Measurements from ENCODE around the gene ST8SIA5. TPM values are rescaled to one million over a fixed set of nuclear protein-coding genes. Genes with fewer than 3 reads are reported as not detected.
"Not testable (repeated sequence)": the region's sequence is repeated elsewhere in the genome, so short reads cannot be mapped to it uniquely, and the experiment has no call there.

The ST8SIA5 gene, protein sequence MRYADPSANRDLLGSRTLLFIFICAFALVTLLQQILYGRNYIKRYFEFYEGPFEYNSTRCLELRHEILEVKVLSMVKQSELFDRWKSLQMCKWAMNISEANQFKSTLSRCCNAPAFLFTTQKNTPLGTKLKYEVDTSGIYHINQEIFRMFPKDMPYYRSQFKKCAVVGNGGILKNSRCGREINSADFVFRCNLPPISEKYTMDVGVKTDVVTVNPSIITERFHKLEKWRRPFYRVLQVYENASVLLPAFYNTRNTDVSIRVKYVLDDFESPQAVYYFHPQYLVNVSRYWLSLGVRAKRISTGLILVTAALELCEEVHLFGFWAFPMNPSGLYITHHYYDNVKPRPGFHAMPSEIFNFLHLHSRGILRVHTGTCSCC
- total RNA-seq (10 to 100 TPM in 3 of 4 donors, 1 to 10 TPM in 1; 3.4 to 16.0 (median 11.3) TPM), polyA plus RNA-seq (8.4 TPM)
- long read RNA-seq, donor 1, full-length matches to known transcripts = 25 of 32 reads
- long read RNA-seq, donor 1, partial matches to known transcripts = 0 of 32 reads
- long read RNA-seq, donor 1, other reads (novel, unspliced or antisense) = 7 of 32 reads
- long read RNA-seq, donor 2, transcript ST8SIA5-201 (7 exons, 2,716 nt) = major isoform, 8 of 10 reads
- long read RNA-seq, donor 2, partial matches to known transcripts = 0 of 10 reads
- long read RNA-seq, donor 2, other reads (novel, unspliced or antisense) = 1 of 10 reads
- long read RNA-seq, donor 3, partial matches to known transcripts = 0 of 9 reads
- long read RNA-seq, donor 3, other reads (novel, unspliced or antisense) = 5 of 9 reads
- long read RNA-seq, donor 4, full-length matches to known transcripts = 17 of 21 reads
- long read RNA-seq, donor 4, partial matches to known transcripts = 0 of 21 reads
- long read RNA-seq, donor 4, other reads (novel, unspliced or antisense) = 4 of 21 reads

DNA sequence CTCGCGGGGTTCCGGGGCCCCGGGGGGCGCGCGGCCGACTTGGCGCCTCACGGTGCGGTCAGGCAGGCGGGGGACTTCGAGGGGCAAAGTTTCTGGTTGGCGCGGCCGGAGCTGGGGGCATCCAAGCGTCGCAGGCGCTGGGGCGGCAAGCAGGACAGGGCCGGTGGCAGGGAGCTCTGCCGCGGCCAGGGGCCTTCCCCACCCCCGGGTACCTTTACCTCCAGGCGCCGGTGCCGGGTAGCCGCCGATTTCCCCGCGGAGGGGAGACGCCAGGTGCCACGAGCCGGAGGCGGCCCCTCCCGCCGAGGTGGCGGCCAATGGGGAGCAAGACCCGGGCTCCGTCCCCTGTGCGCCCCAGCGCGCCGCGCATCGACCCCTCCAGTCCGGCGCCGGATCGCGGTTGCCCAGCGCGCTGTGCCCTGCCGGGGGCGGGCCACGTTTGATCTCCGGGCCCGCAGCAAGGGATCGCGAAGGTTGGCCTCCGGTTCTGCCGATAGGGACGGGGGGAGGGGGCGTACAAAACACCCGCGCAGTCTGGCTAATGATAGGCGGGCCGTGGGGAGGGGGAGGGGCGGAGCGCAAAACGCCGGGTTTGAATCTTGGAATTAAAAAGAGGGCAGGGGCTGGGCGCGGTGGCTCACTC, at the start of gene ST8SIA5:
TSS of gene ST8SIA5 (minus strand) at position 495 of the 643 bp plus-strand sequence. CDS start 545 bp downstream, outside the sequence.
- 1% methylated on average over 74 of the region's 74 CpGs for WGBS
- Histone ChIP-seq H3K4me3 (ENCODE audit: low read length) (peak within 1 kb of the TSS; percentile 34), H3K27me3 (ENCODE audit: control insufficient read depth, insufficient read depth) (no peaks in the 10 kb centered on the region), H3K27ac (ENCODE audit: low read length) (peak within 1 kb of the TSS; percentile 88), H3K9me3 (ENCODE audit: control insufficient read depth, low read length) (no peaks in the 10 kb centered on the region), H3K4me1 (ENCODE audit: control insufficient read depth, insufficient read depth, low read length) (no peaks in the 10 kb centered on the region)
- ATAC-seq (peak; percentile 46 to 51), DNase-seq (peak in 2 of 3 donors; percentile 63 to 73)
- intact Hi-C loops (cut with DNase I) = no loop called here

DNA sequence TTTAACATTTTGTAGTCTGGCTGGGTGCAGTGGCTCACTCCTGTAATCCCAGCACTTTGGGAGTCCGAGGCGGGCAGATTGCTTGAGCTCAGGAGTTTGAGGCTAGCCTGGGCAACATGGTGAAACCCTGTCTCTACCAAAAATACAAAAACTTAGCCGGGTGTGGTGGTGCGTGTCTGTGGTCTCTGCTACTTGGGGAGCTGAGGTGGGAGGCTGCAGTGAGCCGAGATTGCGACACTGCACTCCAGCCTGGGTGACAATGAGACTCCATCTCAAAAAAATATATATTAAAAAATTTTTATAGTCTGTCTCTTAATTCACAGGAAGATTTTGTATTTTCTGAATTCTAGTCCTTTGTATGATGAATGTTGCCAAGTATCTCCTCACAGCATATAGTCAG, 39.1 kb upstream of the ST8SIA5 start:
- H3K4me1 ChIP-seq (ENCODE audit: control insufficient read depth, insufficient read depth, low read length); H3K27ac ChIP-seq (ENCODE audit: low read length); DNase-seq; intact Hi-C loops (cut with DNase I); H3K27me3 ChIP-seq (ENCODE audit: control insufficient read depth, insufficient read depth); H3K9me3 ChIP-seq (ENCODE audit: control insufficient read depth, low read length); H3K4me3 ChIP-seq (ENCODE audit: low read length); ATAC-seq: not testable (repeated sequence)
- WGBS = 96% methylated on average over 6 of the region's 6 CpGs

DNA sequence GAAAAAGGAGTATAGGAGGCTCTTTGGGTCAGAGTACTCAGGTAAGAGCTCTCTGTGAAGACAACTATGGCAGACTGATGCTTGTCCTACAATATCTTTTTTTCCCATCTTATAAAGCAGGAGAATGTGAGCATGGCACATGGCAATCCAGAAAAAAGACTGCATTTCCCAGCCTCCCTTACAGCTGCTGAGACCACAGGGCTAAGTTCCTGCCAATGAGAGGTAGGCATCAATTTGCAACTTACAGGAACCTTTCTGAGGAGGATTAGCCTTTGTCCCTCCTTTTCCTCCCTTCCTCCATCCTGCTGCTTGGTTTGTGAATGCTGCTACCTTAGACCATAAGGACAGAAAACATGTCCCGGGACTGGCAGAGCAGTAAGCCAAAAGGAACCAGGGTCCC, 37.8 kb upstream of the ST8SIA5 start:
- intact Hi-C loops (cut with DNase I) = no loop called here
- ATAC-seq = no peak

GRCh38 chr18:46793565-46793964, 36.7 kb upstream of the ST8SIA5 start:
- Histone ChIP-seq H3K27ac (ENCODE audit: low read length) (no peak overlapping the region), H3K4me1 (ENCODE audit: control insufficient read depth, insufficient read depth, low read length) (no peaks in the 10 kb centered on the region), H3K4me3 (ENCODE audit: low read length) (no peak overlapping the region), H3K9me3 (ENCODE audit: control insufficient read depth, low read length) (no peaks in the 10 kb centered on the region), H3K27me3 (ENCODE audit: control insufficient read depth, insufficient read depth) (no peaks in the 10 kb centered on the region)
- 70% methylated on average over 3 of the region's 3 CpGs for WGBS
- intact Hi-C loops (cut with DNase I) = no loop called here
- DNase-seq (no peak), ATAC-seq (no peak)

More for the DNA sequence above, 37.8 kb upstream of the ST8SIA5 start:
- 76% methylated on average over 1 of the region's 1 CpG for WGBS
- H3K27ac ChIP-seq (ENCODE audit: low read length) = no peak overlapping the region
- no peak overlapping the region for H3K4me3 ChIP-seq (ENCODE audit: low read length)
- DNase-seq = no peak
- no peaks in the 10 kb centered on the region for H3K27me3 ChIP-seq (ENCODE audit: control insufficient read depth, insufficient read depth)
- H3K9me3 ChIP-seq (ENCODE audit: control insufficient read depth, low read length) = no peaks in the 10 kb centered on the region
- H3K4me1 ChIP-seq (ENCODE audit: control insufficient read depth, insufficient read depth, low read length) = no peaks in the 10 kb centered on the region

DNA sequence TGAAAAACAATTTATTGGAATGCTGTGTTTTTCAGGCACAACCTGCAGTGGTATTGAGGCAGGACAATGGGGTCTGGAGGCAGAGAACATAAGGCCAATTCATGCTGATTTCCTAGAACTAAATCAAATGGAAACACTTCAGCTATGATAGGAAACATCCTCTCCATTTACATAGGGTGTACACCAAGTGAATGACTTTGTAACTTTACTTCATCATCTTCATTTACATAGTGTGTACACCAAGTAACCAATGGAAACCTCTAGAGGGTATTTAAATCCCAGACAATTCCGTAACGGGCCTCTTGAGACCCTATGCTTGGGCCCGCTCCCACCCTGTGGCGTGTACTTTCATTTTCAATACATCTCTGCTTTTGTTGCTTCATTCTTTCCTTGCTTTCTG, 32.2 kb upstream of the ST8SIA5 start:
- ATAC-seq (no peak), DNase-seq (no peak)
- intact Hi-C loops (cut with DNase I) = no loop called here
- 94% methylated on average over 4 of the region's 4 CpGs for WGBS
- no peak overlapping the region for H3K4me3 ChIP-seq (ENCODE audit: low read length)
- H3K27ac ChIP-seq (ENCODE audit: low read length) = no peak overlapping the region
- H3K27me3 ChIP-seq (ENCODE audit: control insufficient read depth, insufficient read depth) = no peaks in the 10 kb centered on the region
- no peaks in the 10 kb centered on the region for H3K9me3 ChIP-seq (ENCODE audit: control insufficient read depth, low read length)
- no peaks in the 10 kb centered on the region for H3K4me1 ChIP-seq (ENCODE audit: control insufficient read depth, insufficient read depth, low read length)

DNA sequence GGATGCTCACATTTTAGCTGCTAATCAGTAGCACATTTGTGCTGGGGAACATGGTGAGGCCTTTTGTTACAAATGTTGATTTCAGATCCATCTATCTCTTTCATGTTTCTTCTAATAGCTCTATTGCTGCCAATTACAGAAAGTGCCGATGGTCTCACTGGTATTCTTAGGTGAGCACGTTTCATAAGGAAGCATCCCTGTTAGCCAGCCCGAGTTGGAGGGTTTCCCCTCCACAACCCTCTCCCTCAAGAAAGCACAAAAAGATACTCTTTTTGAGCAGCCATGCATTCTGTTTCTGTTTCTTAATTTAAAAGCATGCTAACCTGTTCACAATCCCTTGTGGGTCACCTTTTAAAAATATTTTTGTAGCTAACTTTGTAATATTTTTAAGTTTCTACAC, 30.8 kb upstream of the ST8SIA5 start:
- Histone ChIP-seq H3K9me3 (ENCODE audit: control insufficient read depth, low read length) (no peaks in the 10 kb centered on the region), H3K27me3 (ENCODE audit: control insufficient read depth, insufficient read depth) (no peaks in the 10 kb centered on the region), H3K4me3 (ENCODE audit: low read length) (no peak overlapping the region), H3K27ac (ENCODE audit: low read length) (no peak overlapping the region), H3K4me1 (ENCODE audit: control insufficient read depth, insufficient read depth, low read length) (no peaks in the 10 kb centered on the region)
- 80% methylated on average over 3 of the region's 3 CpGs for WGBS
- intact Hi-C loops (cut with DNase I) = no loop called here
- no peak for ATAC-seq
- DNase-seq = no peak

- intact Hi-C loops (cut with DNase I) = no loop called here
- WGBS = 61% methylated on average over 5 of the region's 5 CpGs
These were observed 15.5 kb upstream of the ST8SIA5 start for GRCh38 chr18:46772357-46772756.

GRCh38 chr18:46771141-46771540, 14.3 kb upstream of the ST8SIA5 start:
- no peak for DNase-seq
- no peak overlapping the region for H3K27ac ChIP-seq (ENCODE audit: low read length)
- no peak for ATAC-seq
- H3K4me3 ChIP-seq (ENCODE audit: low read length) = no peak overlapping the region
- intact Hi-C loops (cut with DNase I) = no loop called here
- no peaks in the 10 kb centered on the region for H3K27me3 ChIP-seq (ENCODE audit: control insufficient read depth, insufficient read depth)
- H3K4me1 ChIP-seq (ENCODE audit: control insufficient read depth, insufficient read depth, low read length) = peaks cover 5% of the 10 kb centered on the region
- 33% methylated on average over 3 of the region's 3 CpGs for WGBS
- no peaks in the 10 kb centered on the region for H3K9me3 ChIP-seq (ENCODE audit: control insufficient read depth, low read length)

More at GRCh38 chr18:46772357-46772756, 15.5 kb upstream of the ST8SIA5 start:
- DNase-seq (no peak), ATAC-seq (no peak)
- Histone ChIP-seq H3K4me1 (ENCODE audit: control insufficient read depth, insufficient read depth, low read length) (peaks cover 5% of the 10 kb centered on the region), H3K9me3 (ENCODE audit: control insufficient read depth, low read length) (no peaks in the 10 kb centered on the region), H3K4me3 (ENCODE audit: low read length) (no peak overlapping the region), H3K27me3 (ENCODE audit: control insufficient read depth, insufficient read depth) (no peaks in the 10 kb centered on the region), H3K27ac (ENCODE audit: low read length) (no peak overlapping the region)

GRCh38 chr18:46770708-46771107, 13.9 kb upstream of the ST8SIA5 start:
- DNase-seq (no peak), ATAC-seq (no peak)
- no peaks in the 10 kb centered on the region for H3K27me3 ChIP-seq (ENCODE audit: control insufficient read depth, insufficient read depth)
- 77% methylated on average over 2 of the region's 2 CpGs for WGBS
- intact Hi-C loops (cut with DNase I) = no loop called here
- H3K9me3 ChIP-seq (ENCODE audit: control insufficient read depth, low read length) = no peaks in the 10 kb centered on the region
- no peak overlapping the region for H3K4me3 ChIP-seq (ENCODE audit: low read length)
- H3K27ac ChIP-seq (ENCODE audit: low read length) = no peak overlapping the region
- H3K4me1 ChIP-seq (ENCODE audit: control insufficient read depth, insufficient read depth, low read length) = peaks cover 5% of the 10 kb centered on the region

DNA sequence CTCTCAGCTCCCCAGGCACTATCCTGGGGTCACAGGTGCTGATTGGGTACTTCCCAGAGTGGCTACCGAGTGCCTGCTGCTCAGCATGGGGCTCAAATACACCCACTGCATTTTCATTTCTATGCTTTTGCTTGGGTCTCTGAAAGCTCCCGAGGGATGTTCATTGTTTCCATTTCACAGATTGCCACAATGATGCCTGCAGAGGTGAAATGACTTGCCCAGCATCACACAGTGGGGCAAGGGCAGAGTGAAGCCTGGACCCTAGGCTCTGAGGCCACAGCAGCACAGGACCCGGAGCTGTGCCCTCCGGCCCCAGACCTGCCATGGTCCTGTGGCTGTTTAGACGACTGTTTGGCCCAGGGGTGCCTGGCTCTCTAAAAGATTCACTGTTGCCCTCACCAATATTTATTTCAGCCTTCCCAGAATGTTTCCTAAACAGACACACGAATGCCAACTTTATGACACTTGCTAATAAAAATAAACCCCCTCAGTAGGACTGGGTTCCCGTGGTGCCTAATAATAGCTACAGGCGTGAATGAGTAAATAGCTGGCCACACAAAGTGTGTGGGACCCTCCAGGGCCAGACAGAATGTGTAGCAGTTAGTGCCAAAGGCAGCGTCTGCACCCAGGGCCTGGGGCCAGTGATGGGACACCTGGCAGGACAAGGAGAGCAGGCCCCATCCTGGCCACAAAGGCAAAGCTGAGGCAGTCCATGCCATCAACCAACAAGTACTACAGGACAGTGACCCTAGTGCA, 11.5 kb upstream of the ST8SIA5 start:
- DNase-seq (peak in 2 of 3 donors; percentile 73 to 74), ATAC-seq (peak; percentile 76 to 92)
- Histone ChIP-seq H3K27ac (ENCODE audit: low read length) (peak overlapping the region; percentile 91), H3K9me3 (ENCODE audit: control insufficient read depth, low read length) (no peaks in the 10 kb centered on the region), H3K27me3 (ENCODE audit: control insufficient read depth, insufficient read depth) (no peaks in the 10 kb centered on the region), H3K4me3 (ENCODE audit: low read length) (no peak overlapping the region), H3K4me1 (ENCODE audit: control insufficient read depth, insufficient read depth, low read length) (peaks cover 5% of the 10 kb centered on the region)
- WGBS = 59% methylated on average over 9 of the region's 9 CpGs
- intact Hi-C loops (cut with DNase I) = no loop called here
